ENCODE measurements around the gene TYRP1.

- TF ChIP-seq CTCF (IDR thresholded peaks at IDR 0.05) = no peak
- no peak for TF ChIP-seq POLR2A (IDR thresholded peaks at IDR 0.05)
These were observed 55.8 kb downstream of the TYRP1 start for GRCh38 chr9:12748954-12749353.
